NCI-H2107 treated with DMSO at 0.1 percent for 48 hours (cell line): ENCODE measurements around the gene CCDC124.
A peak's percentile ranks its signal among the peaks of the same experiment; 100 is the strongest.

Source experiments
- DNase-seq: peaks from one replicate; lab custom pipeline; 2025; ENCODE audit not compliant: unreplicated experiment; lab: John Stamatoyannopoulos, UW

Gene CCDC124

GRCh38 chr19:17933414-17934129 is 757 bp downstream of the CCDC124 start:
- DNase-seq = no peak

- DNase-seq = no peak
These were observed 3.6 kb downstream of the CCDC124 start for GRCh38 chr19:17936379-17936778.

DNA sequence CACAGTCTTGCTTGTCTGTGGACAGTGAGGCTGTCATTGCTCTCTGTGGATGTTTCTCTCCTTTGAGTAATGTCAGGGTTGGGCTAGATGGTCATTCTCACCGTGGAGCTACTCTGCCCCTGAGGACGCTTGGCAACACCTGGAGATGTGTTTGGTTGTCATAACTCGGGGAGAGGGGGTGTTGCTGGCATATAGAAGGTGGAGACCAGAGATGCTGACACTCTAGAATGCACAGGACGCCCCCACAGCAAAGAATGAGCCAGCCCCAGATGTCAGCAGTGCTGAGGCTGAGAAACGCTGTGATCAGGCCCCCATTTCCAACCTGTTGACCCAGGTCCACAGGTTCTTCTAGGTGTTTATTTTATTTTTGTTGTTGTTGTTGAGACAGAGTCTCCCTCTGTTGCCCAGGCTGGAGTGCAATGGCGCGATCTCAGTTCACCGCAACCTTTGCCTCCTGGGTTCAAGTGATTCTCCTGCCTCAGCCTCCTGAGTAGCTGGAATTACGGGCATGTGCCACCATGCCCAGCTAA is 4.6 kb downstream of the CCDC124 start:
- DNase-seq = no peak

DNA sequence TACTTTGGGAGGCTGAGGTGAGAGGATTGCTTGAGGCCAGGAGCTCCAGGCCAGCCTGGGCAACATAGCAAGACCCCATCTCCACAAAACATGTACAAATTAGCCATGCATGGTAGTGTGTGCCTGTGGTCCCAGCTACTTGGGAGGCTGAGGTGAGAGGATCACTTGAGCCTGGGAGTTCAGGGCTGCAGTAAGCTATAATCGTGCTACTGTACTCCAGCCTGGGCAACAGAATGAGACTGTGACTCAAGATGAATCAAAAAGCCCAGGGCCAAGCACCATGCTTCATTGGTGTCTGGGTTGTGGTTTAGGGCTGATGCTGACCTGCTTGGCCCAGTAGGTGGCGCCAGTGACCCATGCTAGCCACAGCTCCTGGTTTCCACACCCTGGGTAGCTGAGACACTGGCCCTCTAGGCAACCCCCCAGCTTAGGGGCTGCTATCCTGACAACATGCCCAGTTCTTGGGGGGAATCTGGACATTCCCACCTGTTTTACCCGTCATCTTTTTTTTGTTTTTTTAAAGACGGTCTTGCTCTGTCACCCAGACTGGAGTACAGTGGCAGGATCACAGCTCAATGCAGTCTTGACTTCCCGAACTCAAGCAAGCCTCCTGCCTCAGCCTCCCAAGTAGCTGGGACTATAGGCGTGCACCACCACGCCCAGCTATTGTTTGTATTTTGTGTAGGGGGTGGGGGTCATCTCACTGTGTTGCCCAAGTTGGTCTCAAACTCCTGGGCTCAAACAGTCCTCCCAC is 5.5 kb downstream of the CCDC124 start:
- DNase-seq = peak; percentile 15

- DNase-seq = no peak
These were observed 9.4 kb downstream of the CCDC124 start for GRCh38 chr19:17942181-17942580.

DNA sequence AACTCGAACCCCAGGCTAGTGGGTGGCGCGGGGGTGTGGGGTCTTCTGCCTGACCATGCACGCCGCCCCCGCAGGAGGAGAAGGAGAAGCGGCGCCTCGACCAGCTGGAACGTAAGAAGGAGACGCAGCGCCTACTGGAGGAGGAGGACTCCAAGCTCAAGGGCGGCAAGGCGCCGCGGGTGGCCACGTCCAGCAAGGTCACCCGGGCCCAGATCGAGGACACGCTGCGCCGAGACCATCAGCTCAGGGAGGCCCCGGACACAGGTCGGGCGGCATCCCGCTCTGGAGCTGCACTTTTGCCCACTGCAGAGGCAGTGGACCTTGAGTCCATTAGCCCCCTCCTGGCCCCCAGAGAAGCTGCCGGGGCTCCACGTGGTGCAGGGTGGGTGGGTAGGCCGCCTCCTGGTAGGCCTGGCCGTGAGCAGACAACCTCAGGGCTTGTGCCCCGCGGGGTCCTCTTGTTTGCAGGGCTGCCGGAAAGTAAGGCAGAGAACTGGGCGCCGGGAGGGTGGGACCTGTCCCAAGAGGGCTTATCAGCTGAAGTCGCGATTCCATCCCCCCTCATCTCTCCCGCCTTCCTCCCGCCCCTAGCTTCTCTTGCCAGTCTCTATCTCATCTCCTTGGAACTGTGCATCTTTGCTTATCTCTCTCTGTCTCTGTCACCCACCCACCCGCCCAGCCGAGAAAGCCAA is 9.9 kb downstream of the CCDC124 start:
- DNase-seq = no peak

GRCh38 chr19:17943274-17944221 is 10.7 kb downstream of the CCDC124 start:
- peak; percentile 5 for DNase-seq

GRCh38 chr19:17944301-17944700 is 11.5 kb downstream of the CCDC124 start:
- no peak for DNase-seq

DNA sequence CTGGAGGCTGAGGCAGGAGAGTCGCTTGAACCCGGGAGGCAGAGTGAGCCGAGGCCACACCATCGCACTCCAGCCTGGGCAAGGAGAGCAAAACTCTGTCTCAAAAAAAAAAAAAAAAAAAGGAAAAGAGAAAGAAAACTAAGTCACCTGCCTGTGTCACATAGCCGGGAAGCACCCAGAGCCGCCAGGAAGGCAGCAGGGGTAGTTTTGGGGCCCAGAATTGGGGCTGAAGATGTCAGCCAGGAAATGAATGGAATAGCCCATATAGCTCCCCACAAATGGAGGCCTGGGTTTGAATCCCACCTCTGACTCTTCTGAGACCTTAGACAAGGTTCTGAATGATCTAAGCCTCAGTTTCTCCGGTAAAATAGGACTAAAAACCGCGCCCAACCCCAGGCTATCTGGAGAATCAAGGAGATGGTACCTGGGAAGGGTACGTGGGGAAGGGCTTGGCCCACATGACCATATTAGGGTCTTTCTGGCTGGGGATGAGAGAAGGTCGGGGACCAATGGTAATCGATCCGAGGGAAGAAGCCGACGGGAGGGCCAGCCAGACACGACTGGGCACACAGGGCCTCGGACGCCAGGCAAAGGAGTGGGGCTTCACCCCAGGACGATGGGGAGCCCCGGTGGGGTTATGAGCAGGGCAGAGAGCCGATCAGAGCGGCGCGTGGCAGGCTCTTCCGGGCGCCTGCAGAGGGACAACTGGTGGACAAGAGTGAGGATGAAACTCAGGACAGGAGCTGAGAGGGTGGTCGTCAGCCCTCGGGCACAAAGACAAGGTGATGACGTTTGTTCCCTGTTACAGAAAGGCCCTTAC is 14.4 kb downstream of the CCDC124 start:
- no peak for DNase-seq

DNA sequence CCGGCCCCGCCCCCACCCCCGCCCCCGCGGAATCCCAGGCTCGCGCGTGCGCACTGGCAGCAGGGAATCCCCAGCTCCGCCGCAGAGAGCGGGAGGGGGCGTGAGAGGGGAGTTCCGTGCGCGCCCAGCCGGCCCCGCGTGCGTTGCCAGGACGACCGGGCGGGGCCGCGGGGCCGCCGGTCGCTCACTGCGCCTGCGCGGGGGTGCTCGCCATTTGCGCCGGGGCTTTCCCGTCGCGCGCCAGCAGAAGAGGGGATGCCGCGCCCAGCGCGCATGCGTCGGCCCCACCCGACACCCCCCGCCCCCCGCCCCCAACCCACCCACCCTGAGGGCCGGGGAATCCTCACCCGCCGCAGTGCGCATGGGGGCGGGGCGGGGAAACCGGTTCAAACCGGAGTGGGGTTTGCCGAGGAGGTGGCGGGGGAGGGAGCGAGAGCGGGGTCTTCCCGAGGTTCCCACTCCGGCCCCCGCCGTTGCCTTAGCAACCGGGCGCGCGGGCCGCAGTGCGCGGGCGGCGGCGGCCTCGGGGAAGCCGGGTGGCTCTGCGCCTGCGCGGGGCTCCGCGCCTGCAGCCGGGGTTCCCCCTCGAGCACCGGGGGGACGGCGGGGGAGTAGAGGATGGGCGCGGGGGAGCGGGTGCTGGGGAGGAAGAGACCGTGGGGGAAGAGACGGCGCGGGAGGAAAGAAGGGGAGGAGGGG is 15.1 kb downstream of the CCDC124 start:
- DNase-seq = peak; percentile 84

DNA sequence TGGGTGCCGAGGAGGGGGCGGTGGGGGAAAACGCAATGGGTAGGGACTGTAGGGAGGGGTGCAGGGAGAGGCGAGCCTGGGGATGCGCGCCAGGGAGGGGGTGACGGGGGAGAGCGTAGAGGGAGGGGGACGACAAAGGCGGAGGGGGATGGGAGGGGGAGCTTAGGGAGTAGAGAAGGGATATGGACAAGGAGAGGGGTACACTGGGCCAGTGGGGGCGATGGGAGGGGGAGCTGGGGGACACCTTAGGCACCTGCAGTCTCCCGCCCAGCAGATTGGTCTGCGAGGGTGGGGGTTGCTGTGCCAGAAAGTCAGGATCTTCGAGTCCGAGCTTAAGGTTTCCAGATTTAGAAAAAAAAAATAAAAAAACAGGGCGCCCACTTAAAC is 15.7 kb downstream of the CCDC124 start:
- DNase-seq = peak; percentile 62

DNA sequence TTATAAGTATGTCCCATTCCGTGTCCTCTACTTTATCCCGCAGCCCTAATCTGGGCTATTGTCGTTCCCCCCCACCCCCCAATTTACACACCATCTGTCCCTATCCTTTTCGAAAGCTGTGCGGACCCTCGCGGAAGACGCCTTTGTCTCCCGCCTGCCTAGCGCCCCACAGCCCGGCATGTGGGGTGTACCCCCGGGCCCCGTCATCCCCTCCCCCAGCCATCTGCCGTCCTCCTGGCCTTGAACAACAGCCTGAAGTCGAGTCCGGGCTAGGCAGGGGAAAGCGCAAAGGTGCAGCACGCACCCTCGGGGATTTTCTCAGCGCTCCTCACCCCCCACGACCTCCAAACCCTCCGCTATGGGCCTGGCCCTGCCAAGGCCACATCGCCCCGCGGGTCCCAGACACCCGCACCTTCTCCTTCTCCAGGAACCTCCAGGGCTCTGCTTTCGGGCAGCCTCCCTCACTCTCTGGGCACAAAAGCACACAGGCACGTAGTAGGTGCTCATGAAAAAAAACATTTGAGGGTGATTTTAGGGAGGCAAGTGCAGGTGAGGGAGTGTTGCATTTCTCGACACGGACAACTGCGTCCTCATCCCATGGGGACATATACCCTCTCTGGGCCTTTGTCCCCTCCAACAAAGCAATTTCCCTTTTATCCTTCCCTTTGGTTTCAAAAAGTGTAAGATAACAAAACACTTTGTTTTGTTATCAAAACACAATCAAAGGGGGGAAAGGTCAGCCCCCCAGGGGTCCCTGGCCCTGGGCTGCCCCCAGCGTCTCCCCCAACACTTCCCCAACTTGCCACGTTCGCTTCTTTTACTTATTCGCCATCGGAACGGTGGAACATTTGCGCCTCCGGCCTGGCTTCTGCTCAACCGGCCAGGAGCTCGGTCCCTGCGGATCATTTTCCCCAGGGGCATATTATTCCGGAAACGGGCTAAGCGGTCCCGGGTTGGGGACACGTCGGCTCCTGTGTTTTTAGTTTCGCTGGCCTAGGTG is 16.4 kb downstream of the CCDC124 start:
- DNase-seq = no peak

DNA sequence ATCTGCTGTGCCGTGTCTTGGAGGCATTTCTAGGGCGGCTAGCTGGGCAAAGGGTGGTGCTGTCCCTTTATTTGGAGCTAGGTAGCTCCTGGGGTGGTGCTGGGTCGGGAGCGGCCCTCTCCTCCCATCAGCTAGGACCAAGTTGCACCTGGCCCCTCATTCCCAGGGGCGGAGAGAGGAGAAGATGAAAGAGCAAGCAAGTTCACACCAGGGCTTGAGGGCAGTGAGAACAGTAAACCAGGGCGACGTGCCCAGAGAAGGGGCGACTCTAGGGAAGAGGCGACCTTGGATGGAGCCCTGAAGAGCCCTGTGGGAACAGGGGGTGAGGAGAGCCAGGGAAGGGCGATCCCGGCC is 17.1 kb downstream of the CCDC124 start:
- DNase-seq = peak; percentile 58

DNA sequence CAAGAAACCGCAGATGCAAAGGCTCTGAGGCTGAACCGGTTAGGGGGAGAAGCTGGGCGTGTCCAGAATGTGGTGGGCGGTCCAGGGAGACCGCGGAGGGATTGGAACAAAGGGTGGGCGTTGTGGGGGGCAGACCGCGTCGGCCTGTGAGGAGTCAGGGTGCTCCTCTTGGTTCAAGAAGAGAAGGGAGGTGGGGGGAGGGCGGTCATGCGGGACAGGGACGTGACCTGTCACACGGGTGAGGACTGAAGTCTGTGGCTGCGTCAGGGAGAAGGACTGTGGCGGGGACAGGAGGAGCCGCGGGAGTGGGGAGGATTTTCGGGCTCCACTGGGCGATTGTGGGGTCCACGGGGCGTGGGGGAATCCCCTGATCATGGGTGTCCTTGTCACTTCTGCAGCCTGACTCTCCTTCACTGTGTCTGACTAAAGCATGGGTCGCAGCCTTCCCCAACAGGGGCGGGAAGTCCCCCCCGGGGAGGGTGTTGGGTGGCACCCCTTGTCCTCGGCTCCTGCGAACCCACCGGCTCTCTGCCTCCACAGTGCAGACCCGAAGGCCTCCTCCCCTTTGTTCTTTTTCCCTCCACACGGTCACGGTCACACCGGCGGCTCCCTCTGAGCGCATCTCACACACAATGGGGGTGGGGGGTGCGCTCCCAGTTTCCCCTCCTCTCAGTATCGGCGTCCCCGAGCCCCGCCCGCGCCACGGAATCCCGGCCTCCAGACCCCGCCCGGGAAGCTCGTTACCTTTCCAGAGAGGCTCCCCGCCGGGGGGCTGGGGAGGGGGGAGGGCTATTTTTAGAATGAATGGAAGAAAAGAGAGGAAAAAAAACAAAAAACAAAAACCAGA is 17.7 kb downstream of the CCDC124 start:
- peak; percentile 58 for DNase-seq

DNA sequence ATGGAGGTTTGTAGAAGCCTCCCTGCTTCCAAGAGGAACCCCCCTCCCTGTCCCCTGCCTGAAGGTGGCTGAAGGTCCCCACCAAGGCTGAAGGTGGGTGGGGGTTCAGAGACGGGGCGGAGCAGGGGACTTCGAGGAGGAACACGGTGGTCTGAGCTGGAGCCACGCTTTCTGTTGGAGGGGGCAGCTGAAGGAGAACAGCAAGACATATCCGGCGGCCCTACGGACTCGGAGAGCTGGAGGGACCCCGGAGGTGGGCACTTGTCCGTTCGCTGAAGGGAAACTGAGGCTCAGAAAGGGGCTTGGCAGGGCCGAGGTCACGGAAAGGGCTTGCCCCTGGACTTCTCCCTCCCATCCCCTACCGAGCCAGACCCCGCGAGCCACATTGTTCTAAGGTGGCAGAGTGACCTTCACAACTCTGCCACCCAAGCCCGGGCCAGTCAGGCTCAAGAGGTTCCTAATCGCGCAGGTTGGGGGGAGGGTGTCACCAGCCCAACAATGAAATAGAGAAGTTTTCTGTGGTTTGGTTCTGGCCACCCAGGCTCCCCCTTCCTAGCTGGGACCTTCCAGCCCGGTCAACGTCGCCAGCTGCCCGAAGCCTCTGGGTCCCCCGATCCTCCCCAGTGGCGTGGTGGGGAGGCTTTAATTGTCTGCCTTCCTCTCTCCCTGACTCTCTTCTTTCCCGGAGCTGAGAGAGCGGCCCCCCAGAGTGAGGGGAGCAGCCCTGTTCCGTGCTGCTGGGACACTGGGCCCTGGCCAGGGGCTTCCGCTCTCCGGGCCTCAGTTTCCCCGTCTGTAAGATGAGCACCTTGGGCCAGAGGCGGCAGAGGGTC is 18.6 kb downstream of the CCDC124 start:
- no peak for DNase-seq
